Stimulated activated CD4-positive, alpha-beta T cell treated with anti-CD3 and anti-CD28 coated beads, Interleukin-12 subunit alpha, Interleukin-12 subunit beta, amount 100 ng/mL, for 4 hours (primary cell): ENCODE data around the gene JAKMIP1.
"Not testable (repeated sequence)": the region's sequence is repeated elsewhere in the genome, so short reads cannot be mapped to it uniquely, and the experiment has no call there.

Experiments used
- DNase-seq: peaks from one replicate; pipeline ENCODE4 v3.0.0-alpha.2; 2020

The JAKMIP1 gene

DNA sequence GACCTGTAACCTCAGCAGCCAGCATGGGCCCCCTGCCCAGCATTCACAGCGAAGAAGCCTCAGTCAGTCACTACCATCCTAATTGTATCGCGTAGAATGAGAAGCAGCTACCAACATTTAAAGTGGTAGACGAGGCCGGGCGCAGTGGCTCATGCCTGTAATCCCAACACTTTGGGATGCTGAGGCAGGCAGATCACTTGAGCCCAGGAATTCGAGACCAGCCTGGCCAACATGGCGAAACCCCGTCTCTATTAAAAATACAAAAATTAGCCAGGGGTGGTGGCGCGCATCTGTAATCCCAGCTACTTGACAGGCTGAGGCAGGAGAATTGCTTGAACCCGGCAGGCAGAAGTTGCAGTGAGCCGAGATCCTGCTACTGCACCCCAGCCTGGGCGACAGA lies 59.3 kb downstream of the JAKMIP1 start:
- DNase-seq, result not testable (repeated sequence)

DNA sequence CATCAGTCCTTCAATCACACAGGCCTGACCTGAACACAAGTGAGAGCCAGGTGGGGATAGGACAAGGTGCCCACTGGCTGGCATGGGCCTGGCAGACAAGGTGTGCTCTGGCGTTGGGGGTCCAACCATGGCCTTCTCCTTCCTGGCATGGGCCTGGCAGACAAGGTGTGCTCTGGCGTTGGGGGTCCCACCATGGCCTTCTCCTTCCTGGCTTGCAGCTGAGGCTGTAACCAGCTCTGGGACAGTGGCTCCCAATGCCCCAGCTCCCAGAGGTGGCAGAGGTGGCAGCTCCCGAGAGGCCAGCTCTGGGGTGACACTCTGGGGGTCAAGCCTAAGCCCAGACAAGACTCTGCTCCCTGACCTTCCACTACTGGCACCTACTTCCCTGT lies 62.6 kb downstream of the JAKMIP1 start:
- no peak for DNase-seq

DNA sequence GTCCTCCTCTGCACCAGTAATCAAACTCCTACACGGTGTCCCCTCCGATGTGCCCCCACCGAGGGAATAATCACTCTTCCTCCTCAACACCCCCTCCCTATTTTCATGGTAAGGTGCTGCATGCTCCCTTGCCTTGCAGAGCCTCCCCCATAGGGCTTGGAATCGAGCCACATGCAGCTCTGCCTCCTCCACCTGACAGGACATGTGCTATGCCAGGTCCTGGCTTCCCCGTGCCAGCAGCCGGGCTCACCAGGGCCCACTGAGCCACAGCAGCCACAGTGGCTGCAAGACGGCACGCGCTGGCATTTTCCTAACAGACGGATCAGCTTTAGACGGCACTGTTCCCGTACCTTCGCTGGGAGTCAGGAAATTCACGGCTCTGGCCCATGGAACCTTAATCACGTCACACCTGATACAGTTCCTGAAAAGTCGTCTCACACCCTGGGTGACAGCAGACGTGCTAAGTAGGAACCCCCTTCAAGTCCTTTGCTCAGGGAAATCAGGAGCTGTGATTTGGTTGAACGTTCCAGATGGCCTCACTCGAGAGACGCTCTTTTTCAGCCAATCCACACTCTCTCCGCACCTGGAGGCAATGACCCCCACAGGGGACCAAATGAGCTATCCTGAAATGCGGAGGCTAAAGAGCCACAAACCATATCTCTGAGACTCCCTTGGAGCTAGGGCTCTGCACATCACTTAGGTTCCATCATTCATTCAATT lies 63.2 kb downstream of the JAKMIP1 start:
- no peak for DNase-seq

DNA sequence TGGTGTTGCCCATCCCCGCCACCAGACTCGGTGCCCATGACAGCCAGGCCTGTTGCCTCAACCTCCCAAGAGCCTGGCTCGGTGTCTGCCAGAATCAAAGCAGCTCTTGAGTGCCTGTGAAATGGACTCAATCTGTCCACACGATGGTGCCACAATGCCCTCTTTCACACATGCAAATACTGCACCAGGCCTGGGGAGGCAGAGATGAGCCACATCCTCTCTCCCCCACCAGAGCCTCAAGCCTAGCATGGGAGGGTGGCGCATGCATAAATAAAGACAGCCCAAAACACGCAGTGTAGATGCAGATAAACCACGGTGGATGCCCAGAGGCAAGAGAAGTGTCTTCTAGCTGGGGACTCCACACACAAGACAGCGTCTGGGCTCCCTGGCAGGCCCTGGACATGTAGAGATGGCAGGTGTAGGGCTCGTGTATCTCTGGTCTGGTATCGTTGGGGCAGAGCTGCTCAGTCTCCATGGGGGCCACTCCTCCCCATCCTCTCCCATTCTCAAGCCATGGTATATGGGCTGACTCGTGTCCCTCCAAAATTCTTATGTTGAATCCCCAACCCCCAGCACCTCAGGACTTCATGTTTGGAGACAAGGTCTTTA lies 65.6 kb downstream of the JAKMIP1 start:
- no peak for DNase-seq

DNA sequence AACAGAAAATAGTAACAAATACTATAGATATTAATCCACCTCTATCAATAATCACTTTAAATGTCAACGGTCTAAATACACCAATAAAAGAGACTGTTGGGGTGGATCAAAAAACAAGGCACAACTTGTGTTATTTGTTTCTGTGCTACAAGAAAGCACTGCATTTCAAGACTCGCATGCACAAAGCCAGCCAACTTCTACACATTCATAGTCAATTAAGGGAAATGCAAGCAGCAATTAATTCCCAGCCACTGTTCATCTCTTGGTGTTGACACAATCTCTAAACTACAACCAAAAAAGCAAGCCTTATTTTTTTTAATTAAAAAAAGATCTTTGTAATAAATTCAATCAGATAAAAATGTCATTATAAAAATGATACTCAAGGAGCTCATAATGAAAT lies 67.6 kb downstream of the JAKMIP1 start:
- no peak for DNase-seq

DNA sequence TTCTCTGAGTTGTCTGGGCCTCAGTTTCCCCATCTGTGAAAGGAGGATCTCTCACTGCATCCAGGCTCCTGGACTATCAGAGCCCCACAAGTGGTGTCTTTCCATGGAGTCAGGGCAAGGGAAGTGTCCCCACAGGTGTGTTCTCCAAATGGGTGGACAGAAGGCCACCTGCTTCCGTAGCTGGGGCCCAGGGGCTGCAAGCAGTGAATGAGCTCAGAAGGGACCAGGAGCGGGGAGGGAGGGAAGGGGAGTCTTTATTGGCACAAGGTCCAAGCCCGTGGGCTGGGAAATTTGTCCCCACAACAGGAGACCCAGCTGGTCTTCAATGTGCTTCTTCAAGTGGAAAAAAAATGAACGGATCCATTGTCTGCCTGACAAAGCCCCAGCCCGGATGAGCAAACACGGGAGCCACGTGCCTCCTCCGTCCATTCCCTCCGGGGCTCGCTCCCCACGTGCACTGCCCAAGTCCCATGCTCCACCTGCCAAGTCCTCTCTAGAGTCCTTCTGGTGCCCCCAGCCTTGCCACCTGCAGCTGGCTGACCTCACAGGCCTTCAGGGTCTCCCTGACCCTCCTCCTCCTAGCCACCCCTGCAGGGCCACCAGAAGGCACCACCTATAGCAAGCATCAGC lies 72.0 kb downstream of the JAKMIP1 start:
- no peak for DNase-seq

DNA sequence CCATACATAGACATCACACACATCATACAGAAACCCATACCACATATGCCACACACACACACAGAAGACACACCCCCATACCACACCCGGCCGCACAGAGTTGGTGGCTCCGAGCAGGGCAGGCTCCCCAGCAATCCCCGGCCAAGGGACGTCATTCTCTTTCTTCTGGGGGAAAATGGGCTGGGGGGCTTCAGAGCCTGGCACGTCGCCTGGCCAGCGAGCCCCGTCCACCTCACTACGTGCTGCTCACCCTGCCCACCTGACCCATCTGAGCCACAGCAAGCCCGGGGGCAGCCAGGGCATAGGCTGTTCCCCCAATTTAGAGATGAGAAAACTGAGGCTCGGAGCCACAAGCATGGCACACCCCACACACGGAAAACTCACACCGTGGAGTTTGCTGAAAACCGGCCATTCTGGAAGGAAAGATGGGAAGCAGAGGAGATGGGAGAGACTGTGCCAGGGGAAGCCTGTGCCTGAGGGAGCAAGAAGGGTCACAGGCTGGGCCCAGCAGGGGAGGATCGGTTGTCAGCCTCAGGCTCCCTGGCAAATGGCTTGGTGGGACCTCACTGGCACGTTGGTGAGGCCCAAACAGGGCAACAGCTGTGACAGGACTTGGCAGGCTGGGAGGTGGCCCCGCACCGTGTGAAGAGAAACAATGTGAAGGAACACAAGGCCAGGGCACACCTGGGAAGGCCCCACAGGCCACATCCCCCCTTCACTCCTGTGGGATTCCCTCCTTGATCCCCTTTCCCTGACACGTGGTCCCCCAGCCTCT lies 73.2 kb downstream of the JAKMIP1 start:
- no peak for DNase-seq

DNA sequence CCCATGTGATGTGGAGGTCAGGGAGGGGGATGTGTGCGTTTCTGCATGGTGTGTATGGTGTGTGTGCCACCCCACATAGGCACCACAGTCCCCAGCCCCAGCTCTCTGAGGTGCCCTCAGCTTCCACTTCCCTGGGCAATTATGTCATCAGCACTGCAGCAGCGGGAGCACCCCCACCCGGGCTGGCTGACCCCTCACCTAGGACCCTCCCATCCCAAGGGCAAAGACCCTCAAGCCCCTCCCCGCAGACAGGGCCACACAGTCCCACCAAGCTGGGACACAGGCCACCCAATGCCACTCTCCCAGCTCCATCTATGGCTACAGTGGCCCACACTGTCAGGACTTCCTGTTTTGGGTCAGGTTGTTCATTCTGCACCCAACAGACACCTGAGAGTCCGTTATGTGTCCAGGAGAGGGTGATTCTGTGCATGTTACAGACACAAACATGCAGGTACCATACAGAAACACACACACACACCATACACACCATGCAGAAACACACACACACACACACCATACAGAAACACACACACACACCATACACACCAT lies 75.2 kb downstream of the JAKMIP1 start:
- DNase-seq, result no peak

DNA sequence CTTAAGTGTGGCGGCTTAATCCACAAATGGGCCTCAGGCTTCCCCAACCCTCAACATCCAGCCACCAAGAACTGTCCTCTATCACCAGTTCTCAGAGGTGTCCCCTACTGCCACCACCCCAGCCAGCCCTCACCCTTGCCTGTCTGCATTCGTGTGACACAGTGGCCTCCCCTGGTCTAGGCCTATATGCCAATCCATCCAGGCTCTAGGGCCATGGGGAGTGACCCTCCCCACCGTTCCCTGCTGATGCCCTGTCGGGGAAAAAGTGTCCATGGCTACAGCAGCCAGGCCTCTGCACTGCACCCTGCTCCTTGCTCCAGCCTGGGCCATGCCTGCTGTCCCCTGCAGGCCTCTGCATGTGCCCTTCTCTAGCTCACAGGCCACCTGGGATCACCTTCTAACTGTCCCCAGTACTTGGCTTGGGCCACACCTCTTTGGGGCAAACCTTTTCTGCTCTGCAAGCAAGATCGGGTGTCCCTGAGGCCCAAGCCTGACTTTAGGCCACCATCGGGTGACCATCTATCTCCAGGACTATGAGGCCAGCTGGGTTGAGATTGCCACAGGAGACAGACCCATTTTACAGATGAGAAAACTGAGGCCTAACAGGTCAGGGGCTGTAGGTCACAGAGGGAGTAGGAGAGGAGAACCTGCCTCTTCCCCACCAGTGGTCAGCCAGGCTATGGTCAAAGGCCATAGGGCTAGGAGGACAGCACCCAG lies 75.8 kb downstream of the JAKMIP1 start:
- DNase-seq, result no peak

DNA sequence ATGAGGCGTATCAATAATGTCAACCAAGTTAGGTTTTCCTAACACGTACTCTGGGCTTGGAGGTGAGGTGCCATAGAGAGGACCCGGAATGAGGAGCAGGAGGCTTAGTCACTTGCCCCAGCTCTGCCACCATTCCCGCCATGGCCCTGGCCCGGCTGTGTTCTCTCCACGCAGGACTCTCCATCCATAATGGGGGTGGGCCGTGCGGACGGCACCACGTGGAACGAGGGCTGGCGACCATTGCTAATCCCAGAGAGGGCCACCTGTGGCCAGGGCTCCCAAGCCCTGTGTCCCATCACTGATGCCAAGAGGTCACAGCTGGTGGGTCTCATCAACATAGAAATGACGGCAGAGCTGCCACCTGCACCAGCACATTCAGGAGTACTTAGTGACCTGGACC lies 76.4 kb downstream of the JAKMIP1 start:
- DNase-seq, result no peak

DNA sequence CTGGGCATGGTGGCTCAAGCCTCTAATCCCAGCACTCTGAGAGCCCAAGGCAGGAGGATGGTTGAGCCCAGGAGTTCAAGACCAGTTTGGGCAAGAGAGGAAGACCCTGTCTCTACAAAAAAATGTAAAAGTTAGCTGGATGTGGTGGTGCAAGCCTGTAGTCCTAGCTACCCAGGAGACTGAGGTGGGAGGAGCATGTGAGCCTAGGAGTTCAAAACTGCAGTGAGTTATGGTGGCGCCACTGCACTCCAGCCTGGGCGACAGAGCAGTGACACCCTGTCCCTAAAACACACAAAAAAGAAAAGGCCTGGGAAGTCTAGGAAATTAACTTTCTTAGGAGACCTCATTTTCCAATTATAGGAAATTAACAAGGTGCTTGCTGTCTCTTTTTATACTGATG lies 76.8 kb downstream of the JAKMIP1 start:
- no peak for DNase-seq

DNA sequence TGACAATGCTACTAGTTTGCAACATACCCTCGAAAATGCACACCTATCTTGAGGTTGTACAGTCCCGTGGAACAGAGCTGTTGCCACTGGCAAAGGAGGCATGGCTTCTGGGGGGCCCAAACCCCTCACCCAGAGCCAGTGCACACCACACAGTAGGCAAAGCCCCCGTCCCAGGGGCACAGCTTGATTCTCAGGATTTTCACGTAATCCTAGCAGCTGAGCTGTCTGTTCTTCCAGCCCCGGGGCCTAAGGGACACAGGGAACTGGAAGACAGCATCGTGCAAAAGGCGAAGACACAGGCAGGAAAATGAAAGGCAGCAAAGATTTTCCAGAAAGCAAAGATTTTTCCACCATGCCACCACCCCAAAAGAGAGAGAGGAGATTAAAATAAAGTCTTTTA lies 77.2 kb downstream of the JAKMIP1 start:
- no peak for DNase-seq

DNA sequence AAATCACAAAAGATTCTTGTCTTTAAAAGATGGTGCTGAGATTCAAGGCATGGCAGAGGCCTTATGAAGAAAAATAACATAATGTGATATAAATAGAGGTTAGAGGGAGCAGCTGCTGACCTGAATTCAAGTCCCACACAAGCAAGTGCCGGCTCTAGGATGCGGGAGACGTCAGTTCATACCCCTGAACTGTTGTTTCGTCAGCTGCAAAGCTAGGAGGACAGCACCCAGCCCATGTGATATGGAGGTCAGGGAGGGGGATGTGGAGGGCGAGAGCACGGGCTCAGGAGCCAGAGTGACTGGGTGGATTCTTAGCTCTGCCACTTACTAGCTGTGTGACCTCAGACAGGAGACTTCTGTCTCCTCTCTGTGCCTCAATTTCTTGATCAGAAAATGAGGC lies 77.9 kb downstream of the JAKMIP1 start:
- DNase-seq, result no peak

DNA sequence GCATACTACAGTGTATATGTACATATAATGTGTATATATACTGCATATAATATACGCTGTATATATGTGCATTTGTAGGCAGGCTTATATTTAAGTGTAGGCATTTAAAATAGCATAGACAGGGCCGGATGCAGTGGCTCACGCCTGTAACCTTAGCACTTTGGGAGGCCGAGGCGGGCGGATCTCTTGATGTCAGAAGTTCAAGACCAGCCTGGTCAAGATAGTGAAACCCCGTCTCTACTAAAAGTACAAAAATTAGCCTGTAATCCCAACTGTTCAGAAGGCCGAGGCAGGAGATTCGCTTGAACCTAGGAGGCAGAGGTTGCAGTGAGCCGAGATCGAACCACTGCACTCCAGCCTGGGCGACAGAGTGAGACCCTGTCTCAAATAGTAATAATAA lies 78.4 kb downstream of the JAKMIP1 start:
- DNase-seq, result no peak

DNA sequence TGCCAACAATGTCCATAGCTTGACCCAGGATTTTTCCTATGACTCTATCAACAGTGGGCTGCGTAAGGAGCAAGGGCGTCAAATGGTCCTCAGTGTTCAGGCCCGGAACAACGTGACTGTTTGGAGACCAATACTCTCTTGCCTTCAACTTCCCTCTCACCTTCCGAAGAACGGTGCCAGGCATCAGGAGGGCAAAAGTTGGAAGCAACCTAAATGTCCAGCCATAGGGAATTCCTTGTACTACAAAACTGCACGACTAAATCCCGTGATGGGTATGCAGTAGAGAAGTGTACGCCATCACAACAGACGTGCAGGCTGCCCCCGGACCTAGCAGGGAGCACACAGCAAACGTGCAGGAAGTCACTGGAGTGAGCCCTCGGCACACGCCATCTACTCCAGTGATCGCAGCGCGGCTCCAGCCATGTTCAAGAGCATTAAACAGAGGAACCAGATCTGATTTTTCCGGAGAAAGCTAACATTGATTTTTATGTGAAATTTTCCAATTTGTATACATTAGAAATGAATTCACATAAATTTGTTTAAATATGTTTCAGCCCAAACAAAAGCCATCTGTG lies 79.0 kb downstream of the JAKMIP1 start:
- DNase-seq, result no peak

DNA sequence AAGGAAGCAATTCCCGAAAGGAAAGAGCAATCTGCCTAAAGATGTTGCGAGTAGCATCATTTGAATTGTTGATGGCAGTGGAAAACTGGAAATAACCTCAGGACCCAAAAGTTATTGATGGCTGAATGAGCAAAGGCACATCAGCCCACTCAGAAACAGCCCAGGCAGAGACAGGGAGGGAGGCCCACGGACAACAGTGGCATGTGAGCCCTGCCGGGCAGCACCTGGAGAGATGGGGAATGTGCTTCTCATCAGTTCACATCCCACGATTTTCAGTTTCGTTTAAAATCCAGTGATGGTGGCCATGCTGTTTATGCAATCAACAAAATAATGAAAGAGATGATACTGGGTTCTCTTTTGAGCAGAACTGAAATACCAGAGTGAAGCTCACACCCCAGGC lies 80.0 kb downstream of the JAKMIP1 start:
- no peak for DNase-seq

DNA sequence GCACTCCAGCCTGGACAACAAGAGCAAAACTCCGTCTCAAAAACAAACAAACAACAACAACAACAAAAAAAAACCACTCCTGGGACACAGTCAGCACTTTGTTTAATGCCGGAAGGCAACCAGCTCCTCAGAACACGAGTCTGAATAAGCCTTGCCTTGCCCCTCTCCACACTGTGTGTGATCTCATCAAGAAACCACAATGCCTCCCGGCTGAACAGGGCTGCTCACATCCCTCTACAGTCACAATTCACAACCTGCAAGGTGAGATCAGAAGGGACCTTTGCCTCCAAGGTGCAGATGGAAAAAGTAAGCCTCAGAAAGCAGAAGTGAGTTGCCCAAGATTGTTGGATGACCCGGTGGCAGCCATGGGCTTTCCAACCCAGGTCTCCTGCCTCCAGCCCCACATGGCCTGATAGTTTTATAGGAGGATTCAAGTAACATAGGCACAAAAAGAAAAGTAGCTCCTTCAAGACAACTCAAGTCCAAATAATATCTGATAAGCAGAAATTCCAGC lies 80.8 kb downstream of the JAKMIP1 start:
- no peak for DNase-seq

DNA sequence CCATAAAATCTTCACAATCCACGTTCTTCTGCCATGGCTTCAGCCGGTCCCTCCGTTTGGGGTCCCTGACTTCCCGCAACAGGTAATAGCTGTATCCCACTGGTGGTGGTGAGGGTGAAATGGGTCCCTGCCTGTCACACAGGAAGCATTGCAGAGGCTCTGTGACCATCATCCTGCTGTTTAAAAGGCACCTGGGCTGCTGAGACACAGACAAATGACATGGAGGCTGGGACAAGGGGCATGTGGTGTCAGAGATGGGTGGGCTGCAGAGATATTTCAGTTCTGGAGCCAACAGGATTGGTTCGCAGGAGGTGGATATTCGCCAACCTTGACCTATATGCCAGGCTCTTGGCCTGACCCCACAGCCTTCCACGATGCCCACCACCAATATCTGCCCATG lies 82.1 kb downstream of the JAKMIP1 start:
- no peak for DNase-seq

DNA sequence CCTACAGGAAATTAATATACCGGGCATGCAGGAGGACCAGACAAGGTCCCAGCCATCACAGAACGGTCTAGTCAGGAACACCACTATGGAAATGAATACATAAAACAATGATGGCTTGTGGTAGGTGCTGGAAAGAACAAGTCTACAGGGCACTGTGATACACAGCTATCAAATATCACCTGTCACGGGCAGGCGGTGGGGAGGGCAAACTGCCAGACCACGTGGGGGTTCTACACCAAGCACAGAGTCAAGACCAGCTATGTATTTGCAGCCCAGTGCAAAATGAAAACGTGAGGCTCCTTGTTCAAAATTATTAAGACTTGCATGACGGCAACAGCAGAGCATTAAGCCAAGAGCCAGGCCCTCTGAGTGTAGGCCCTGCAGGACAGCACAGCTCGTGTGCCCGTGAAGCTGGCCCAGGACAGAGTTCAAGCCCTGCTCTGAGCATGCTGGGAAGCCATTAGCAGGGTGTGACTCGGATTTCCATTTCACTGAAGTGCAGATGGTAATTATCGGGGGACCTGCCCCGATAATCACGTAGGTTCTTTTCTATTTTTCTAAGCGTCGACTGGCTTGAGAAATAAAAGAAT lies 83.6 kb downstream of the JAKMIP1 start:
- no peak for DNase-seq

DNA sequence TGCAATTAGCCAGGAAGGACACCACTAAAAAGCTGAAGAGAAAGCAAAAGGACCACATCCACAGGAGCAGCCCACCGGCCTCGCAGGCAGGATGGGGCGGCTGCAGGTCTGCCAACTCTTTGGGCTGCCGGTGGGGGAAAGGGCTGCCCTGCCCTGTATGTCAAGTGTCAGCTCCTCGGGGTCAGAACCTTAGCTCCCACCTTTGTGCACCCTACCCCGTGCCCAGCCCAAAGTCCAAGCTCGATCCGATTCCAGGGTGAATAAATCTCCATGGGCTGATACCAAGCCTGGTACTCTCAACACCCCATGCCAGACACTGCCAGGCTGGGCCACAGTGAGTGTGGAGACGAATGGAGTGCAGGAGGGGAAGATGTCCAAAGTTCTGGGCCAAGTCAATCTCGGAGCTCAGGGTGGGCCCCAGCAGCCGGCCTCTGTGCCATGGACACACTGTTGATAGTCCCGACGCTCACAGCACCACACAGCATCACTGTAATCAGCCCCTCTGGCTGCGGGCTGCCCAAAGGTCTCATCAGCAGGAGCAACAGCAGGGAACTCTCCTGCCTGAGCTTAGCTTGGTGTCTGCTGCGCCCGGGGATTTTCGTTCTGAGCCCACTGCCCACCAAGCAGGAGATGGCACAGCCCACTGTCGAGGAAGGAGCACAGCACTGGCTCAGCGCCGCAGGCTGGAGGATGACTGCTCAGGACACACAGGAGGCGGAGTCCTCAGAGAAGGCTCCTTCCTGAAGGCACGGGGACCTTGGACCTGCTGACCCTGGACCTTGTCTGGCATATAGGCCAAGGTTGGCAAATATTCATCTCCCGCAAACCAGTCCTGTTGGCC lies 84.4 kb downstream of the JAKMIP1 start:
- no peak for DNase-seq

DNA sequence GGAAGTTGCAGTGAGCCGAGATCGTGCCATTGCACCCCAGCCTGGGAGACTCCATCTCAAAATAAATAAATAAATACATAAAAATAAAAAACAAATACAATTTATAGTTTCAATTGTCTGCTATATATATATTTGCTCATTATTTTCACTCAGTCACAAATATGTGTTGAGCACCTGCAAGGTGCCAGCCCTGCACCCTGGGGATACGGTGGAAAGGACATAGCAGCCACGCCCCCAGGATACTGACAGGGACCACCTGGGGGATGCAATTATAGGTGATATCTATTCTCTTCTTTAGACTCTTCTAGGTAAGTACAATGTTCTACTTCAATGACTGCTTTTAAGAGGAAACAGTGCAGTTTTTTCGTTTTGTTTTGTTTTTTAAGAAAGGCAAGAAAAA lies 85.0 kb downstream of the JAKMIP1 start:
- no peak for DNase-seq
